GM12875 (cell line): ENCODE results near the gene ABHD5.

ENCODE experiments used
- H3K4me3 ChIP-seq: one replicate; pipeline ENCODE4 v1.5.1; 2011; ENCODE audit warnings: low read depth, low read length, control low read depth
- CTCF ChIP-seq: IDR thresholded peaks from 2 replicates; pipeline ENCODE4 v1.5.1; 2011; ENCODE audit warnings: low read depth, mild to moderate bottlenecking, control low read depth, inconsistent platforms, low read length, moderate library complexity, borderline replicate concordance; ENCODE audit not compliant: insufficient read depth

The ABHD5 gene

GRCh38 chr3:43726521-43726920 is 35.8 kb downstream of the ABHD5 start:
- TF ChIP-seq CTCF: no peak
- H3K4me3 ChIP-seq: no peak overlapping the region

GRCh38 chr3:43727930-43728329 is 37.2 kb downstream of the ABHD5 start:
- TF ChIP-seq CTCF: no peak
- no peak overlapping the region for H3K4me3 ChIP-seq

GRCh38 chr3:43728476-43728875 is 37.7 kb downstream of the ABHD5 start:
- TF ChIP-seq CTCF: no peak
- no peak overlapping the region for H3K4me3 ChIP-seq

GRCh38 chr3:43728947-43729346 is 38.2 kb downstream of the ABHD5 start:
- no peak for TF ChIP-seq CTCF
- H3K4me3 ChIP-seq: no peak overlapping the region

GRCh38 chr3:43729707-43730414 is 39.1 kb downstream of the ABHD5 start:
- H3K4me3 ChIP-seq: no peak overlapping the region
- no peak for TF ChIP-seq CTCF

GRCh38 chr3:43732747-43733425 is 42.1 kb downstream of the ABHD5 start:
- no peak overlapping the region for H3K4me3 ChIP-seq
- no peak for TF ChIP-seq CTCF

- no peak for TF ChIP-seq CTCF
- H3K4me3 ChIP-seq: no peak overlapping the region
Measured at GRCh38 chr3:43733459-43734384, 43.0 kb downstream of the ABHD5 start.
